ENCODE data around the gene MYO18A.

DNA sequence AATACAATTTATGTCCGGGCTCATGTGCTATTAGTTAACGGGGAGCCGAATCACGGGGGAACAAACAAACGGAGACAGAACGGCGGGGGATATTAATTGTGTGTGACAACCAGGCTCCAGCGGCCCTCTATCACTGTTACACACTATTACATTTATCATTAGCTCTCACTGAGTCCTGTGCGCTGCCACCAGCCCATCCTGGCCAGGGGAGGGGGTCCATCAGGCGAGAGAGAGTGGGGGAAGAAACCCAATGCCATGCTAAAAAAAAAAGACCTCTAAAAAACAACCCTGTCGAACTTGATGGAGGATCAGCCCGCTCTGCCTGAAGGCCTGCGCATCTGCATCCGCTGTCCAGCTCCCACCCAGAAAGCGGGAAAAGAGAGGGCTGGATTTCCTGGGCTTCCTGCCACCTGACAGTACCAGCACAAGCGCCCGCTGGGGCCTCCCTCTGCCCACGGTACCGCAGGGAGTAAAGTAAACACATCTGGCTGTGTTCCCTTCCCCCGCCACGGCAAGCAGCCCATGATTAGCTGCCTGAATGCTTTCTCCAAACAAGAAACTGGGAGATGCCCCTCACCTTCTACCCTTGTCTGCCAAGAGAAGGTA, 95.6 kb downstream of the MYO18A start:
- TF ChIP-seq ZNF274 (IDR thresholded peaks at IDR 0.05; ENCODE audit: low read depth, low read length) = no peak
- TF ChIP-seq SUZ12 (IDR thresholded peaks at IDR 0.05; ENCODE audit: extremely low read depth, insufficient read depth, insufficient read length) = no peak
- TF ChIP-seq YY1 (IDR thresholded peaks at IDR 0.05; ENCODE audit: insufficient read depth, insufficient read length) = no peak
